Vagina (tissue), 2 donors: ENCODE data around the gene F2.

Source experiments
- POLR2AphosphoS5 ChIP-seq, 2 donors: sonication (generic); formaldehyde crosslinking; IDR thresholded peaks; one replicate each; pipeline ENCODE4 v1.9.0; 2017; ENCODE audit warnings: antibody characterized with exemption in 2 of 2, mild to moderate bottlenecking in 2 of 2, low read depth in 1 of 2; ENCODE audit not compliant: insufficient read depth in 1 of 2
- TF ChIP-seq, protein P1 (sequence below), 3 experiments: fragments of 450-650 bp in 2 of 3; fragments of 200-600 bp in 1 of 3; sonication (generic) in 1 of 3; IDR thresholded peaks; one replicate each; pipeline ENCODE4 v1.5.1; 2017 to 2019; ENCODE audit warnings: antibody characterized with exemption in 3 of 3, mild to moderate bottlenecking in 2 of 3, moderate library complexity in 2 of 3

DNA sequence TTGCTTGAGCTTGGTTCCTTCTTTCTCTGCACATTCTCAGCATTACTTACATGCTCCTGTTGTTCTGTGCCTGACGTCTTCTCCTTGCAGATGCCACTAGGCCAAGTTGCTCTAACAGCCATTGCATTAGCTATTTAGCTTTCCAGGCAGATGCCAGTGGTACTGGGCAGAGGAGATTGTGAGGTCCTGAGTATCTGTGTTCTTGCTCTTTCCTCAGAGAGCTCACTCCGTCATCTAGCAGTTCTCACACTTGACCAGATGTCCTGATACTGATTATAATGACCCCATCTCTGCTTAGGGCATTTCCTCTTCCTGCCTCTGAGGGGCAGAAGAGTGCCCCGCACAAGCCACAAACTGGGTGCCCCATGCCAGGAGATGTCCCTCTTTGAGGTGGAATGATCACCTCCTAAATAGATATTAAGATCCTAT, 49.3 kb upstream of the F2 start:
- TF ChIP-seq, protein P1, sequence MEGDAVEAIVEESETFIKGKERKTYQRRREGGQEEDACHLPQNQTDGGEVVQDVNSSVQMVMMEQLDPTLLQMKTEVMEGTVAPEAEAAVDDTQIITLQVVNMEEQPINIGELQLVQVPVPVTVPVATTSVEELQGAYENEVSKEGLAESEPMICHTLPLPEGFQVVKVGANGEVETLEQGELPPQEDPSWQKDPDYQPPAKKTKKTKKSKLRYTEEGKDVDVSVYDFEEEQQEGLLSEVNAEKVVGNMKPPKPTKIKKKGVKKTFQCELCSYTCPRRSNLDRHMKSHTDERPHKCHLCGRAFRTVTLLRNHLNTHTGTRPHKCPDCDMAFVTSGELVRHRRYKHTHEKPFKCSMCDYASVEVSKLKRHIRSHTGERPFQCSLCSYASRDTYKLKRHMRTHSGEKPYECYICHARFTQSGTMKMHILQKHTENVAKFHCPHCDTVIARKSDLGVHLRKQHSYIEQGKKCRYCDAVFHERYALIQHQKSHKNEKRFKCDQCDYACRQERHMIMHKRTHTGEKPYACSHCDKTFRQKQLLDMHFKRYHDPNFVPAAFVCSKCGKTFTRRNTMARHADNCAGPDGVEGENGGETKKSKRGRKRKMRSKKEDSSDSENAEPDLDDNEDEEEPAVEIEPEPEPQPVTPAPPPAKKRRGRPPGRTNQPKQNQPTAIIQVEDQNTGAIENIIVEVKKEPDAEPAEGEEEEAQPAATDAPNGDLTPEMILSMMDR (IDR thresholded peaks at IDR 0.05): peak in 1 of 3 experiments; percentile 10
- no peak for TF ChIP-seq POLR2AphosphoS5 (IDR thresholded peaks at IDR 0.05; ENCODE audit: insufficient read depth in 1 of 2, low read depth in 1 of 2)
